Ecto neural progenitor cell (in vitro differentiated cells): Measurements from ENCODE around the gene PLEKHH1.

ENCODE experiments used
- DNase-seq: peaks from one replicate; pipeline ENCODE4 v3.0.0-alpha.2; 2018; ENCODE audit warnings: low spot score

Gene PLEKHH1

GRCh38 chr14:67567654-67568053, 34.6 kb downstream of the PLEKHH1 start:
- no peak for DNase-seq

- no peak for DNase-seq
Measured at GRCh38 chr14:67569011-67569650, 36.0 kb downstream of the PLEKHH1 start.

- no peak for DNase-seq
Measured at GRCh38 chr14:67569651-67570290, 36.7 kb downstream of the PLEKHH1 start.

GRCh38 chr14:67570453-67570852, 37.4 kb downstream of the PLEKHH1 start:
- no peak for DNase-seq

GRCh38 chr14:67571275-67571990, 38.3 kb downstream of the PLEKHH1 start:
- peak; percentile 80 for DNase-seq

- DNase-seq: no peak
Measured at GRCh38 chr14:67571991-67572323, 38.9 kb downstream of the PLEKHH1 start.

GRCh38 chr14:67572608-67573007, 39.5 kb downstream of the PLEKHH1 start:
- no peak for DNase-seq

- DNase-seq: no peak
Measured at GRCh38 chr14:67573228-67574010, 40.3 kb downstream of the PLEKHH1 start.

GRCh38 chr14:67574156-67574555, 41.1 kb downstream of the PLEKHH1 start:
- DNase-seq: no peak

GRCh38 chr14:67574806-67575205, 41.7 kb downstream of the PLEKHH1 start:
- no peak for DNase-seq

GRCh38 chr14:67575684-67576083, 42.6 kb downstream of the PLEKHH1 start:
- no peak for DNase-seq

GRCh38 chr14:67576216-67576955, 43.3 kb downstream of the PLEKHH1 start:
- DNase-seq: no peak

- no peak for DNase-seq
Measured at GRCh38 chr14:67577181-67577808, 44.2 kb downstream of the PLEKHH1 start.

- no peak for DNase-seq
Measured at GRCh38 chr14:67577909-67578749, 45.0 kb downstream of the PLEKHH1 start.

GRCh38 chr14:67579040-67579439, 46.0 kb downstream of the PLEKHH1 start:
- DNase-seq: no peak

- DNase-seq: no peak
Measured at GRCh38 chr14:67579636-67580035, 46.5 kb downstream of the PLEKHH1 start.

GRCh38 chr14:67580336-67581171, 47.5 kb downstream of the PLEKHH1 start:
- DNase-seq: no peak

- DNase-seq: no peak
Measured at GRCh38 chr14:67581643-67582042, 48.6 kb downstream of the PLEKHH1 start.

- DNase-seq: no peak
Measured at GRCh38 chr14:67582061-67582460, 49.0 kb downstream of the PLEKHH1 start.
